HFF-Myc (cell line): ENCODE measurements around the gene FOXI1.

Source experiments
- DNase-seq: peaks from one replicate; pipeline ENCODE4 v3.0.0-alpha.2; 2011; ENCODE audit warnings: low read depth; ENCODE audit errors: extremely low read depth
- H3K4me3 ChIP-seq: replicated peaks from 2 replicates; pipeline ENCODE4 v1.5.1; 2011; ENCODE audit warnings: low read depth, mild to moderate bottlenecking, control low read depth, low read length
- TF ChIP-seq, protein P1 (sequence below): IDR thresholded peaks from 2 replicates; pipeline ENCODE4 v1.5.1; 2012; ENCODE audit warnings: mild to moderate bottlenecking, low read depth, low read length, control low read depth; ENCODE audit errors: missing control alignments

The FOXI1 gene

GRCh38 chr5:170111088-170111785 lies 5.5 kb downstream of the FOXI1 start:
- no peak overlapping the region for H3K4me3 ChIP-seq
- TF ChIP-seq, protein P1, sequence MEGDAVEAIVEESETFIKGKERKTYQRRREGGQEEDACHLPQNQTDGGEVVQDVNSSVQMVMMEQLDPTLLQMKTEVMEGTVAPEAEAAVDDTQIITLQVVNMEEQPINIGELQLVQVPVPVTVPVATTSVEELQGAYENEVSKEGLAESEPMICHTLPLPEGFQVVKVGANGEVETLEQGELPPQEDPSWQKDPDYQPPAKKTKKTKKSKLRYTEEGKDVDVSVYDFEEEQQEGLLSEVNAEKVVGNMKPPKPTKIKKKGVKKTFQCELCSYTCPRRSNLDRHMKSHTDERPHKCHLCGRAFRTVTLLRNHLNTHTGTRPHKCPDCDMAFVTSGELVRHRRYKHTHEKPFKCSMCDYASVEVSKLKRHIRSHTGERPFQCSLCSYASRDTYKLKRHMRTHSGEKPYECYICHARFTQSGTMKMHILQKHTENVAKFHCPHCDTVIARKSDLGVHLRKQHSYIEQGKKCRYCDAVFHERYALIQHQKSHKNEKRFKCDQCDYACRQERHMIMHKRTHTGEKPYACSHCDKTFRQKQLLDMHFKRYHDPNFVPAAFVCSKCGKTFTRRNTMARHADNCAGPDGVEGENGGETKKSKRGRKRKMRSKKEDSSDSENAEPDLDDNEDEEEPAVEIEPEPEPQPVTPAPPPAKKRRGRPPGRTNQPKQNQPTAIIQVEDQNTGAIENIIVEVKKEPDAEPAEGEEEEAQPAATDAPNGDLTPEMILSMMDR: no peak
- no peak for DNase-seq

- H3K4me3 ChIP-seq: no peak overlapping the region
- TF ChIP-seq, protein P1: no peak
- no peak for DNase-seq
Observed at GRCh38 chr5:170112876-170113521, 7.3 kb downstream of the FOXI1 start.

DNA sequence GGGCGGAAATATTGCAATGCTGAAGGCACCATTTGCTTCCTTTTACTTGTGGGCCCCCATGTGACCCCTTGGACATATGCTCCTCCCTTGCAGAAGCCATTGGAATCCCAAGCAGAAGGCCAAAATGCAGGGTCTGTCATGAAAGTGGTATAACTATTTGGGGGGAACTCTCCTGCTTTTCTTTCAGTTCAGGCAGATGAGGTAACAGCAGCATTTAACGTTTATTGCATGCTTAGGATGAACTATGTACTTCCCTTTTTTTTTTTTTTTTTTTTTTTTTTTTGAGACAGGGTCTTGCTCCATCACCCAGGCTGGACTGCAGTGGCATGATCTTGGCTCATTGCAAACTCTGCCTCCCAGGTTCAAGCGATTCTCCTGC lies 7.8 kb downstream of the FOXI1 start:
- no peak for DNase-seq
- TF ChIP-seq, protein P1: no peak

DNA sequence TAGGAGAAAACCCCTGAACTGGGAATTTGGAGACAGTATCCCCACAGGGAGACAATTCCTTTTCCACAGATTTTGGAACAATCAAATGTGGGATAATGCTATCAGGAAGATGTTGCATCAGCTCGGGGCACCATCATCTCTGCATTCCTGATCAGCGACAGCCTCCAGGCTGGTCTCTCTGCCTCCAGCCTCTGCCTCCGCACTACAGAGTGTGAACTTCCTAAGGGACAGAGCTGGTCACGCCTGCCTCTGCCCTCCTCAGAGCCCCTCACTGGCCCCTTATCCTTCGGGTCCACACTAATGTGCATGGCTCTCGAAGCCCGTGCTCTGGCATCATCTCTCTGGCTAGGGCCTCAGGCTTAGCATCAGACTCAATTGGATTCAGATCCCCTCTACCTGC lies 8.6 kb downstream of the FOXI1 start:
- no peak overlapping the region for H3K4me3 ChIP-seq
- TF ChIP-seq, protein P1: no peak
- no peak for DNase-seq

More for the DNA sequence above, 7.8 kb downstream of the FOXI1 start:
- H3K4me3 ChIP-seq: no peak overlapping the region

GRCh38 chr5:170115925-170116324 lies 10.2 kb downstream of the FOXI1 start:
- no peak overlapping the region for H3K4me3 ChIP-seq
- TF ChIP-seq, protein P1: no peak
- no peak for DNase-seq

- no peak overlapping the region for H3K4me3 ChIP-seq
- DNase-seq: no peak
- TF ChIP-seq, protein P1: no peak
Observed at GRCh38 chr5:170117736-170118135, 12.0 kb downstream of the FOXI1 start.
